OCI-LY7 (cell line): ENCODE results near the gene ARHGAP24. TPM values are rescaled to one million over a fixed set of nuclear protein-coding genes. Genes with fewer than 3 reads are reported as not detected.

Source experiments
- BruUV-seq: library from RNA; stranded (reverse); fragments of 400-500 nt; replicated peaks from 2 replicates; lab custom pipeline; 2021; lab: Mats Ljungman, UMichigan
- CTCF ChIA-PET: fragments of 300-600 bp; sonication (Branson Sonifier 250); formaldehyde crosslinking; loops from one replicate; lab custom pipeline; 2022; ENCODE audit warnings: antibody characterized with exemption; ENCODE audit not compliant: unreplicated experiment; lab: Charles Lee
- POLR2A ChIA-PET: fragments of 300-600 bp; sonication (Branson Sonifier 250); formaldehyde crosslinking; loops from one replicate; lab custom pipeline; 2022; ENCODE audit warnings: antibody characterized with exemption; lab: Charles Lee
- DNase-seq: peaks from one replicate; pipeline ENCODE4 v3.0.0-alpha.2; 2015; ENCODE audit warnings: low spot score
- H2AFZ ChIP-seq: fragments of 200-600 bp; sonication (generic), shearing (Covaris generic); 2 replicates; pipeline ENCODE4 v1.6.1; 2014; ENCODE audit warnings: mild to moderate bottlenecking, antibody characterized with exemption, low read length, moderate library complexity
- H3K27ac ChIP-seq: fragments of 200-600 bp; sonication (generic); 2 replicates; pipeline ENCODE4 v1.5.1; 2014; ENCODE audit warnings: mixed run types, low read depth, mild to moderate bottlenecking, moderate library complexity, low read length, inconsistent platforms; ENCODE audit not compliant: poor library complexity, severe bottlenecking
- H3K36me3 ChIP-seq: fragments of 200-600 bp; sonication (generic); 2 replicates; pipeline ENCODE4 v1.6.1; 2014; ENCODE audit warnings: mild to moderate bottlenecking, antibody characterized with exemption, low read length, moderate library complexity, mixed read lengths; ENCODE audit not compliant: insufficient read depth
- H3K4me1 ChIP-seq: fragments of 200-600 bp; sonication (generic); 2 replicates; pipeline ENCODE4 v1.5.1; 2014; ENCODE audit warnings: mild to moderate bottlenecking, low read length; ENCODE audit not compliant: insufficient read depth, poor library complexity, severe bottlenecking
- H3K4me2 ChIP-seq: fragments of 200-600 bp; sonication (generic); 2 replicates; pipeline ENCODE4 v1.6.1; 2014; ENCODE audit warnings: mild to moderate bottlenecking, low read length
- H3K4me3 ChIP-seq: fragments of 200-600 bp; sonication (generic); 2 replicates; pipeline ENCODE4 v1.5.1; 2014; ENCODE audit warnings: mild to moderate bottlenecking, low read depth, low read length; ENCODE audit not compliant: poor library complexity, severe bottlenecking
- H3K79me2 ChIP-seq: fragments of 200-600 bp; sonication (generic); 2 replicates; pipeline ENCODE4 v1.6.1; 2016; ENCODE audit warnings: low read depth, mild to moderate bottlenecking, low read length, moderate library complexity, mixed read lengths; ENCODE audit not compliant: insufficient read depth
- H3K9me2 ChIP-seq: fragments of 200-600 bp; sonication (generic); 2 replicates; pipeline ENCODE4 v1.6.1; 2016; ENCODE audit warnings: mild to moderate bottlenecking, low read length, mixed read lengths; ENCODE audit not compliant: insufficient read depth
- H3K9me3 ChIP-seq: fragments of 200-600 bp; sonication (generic); 2 replicates; pipeline ENCODE4 v1.6.1; 2014; ENCODE audit warnings: mild to moderate bottlenecking, mixed run types, low read length, mixed read lengths
- H4K20me1 ChIP-seq: fragments of 200-600 bp; sonication (generic); 2 replicates; pipeline ENCODE4 v1.6.1; 2014; ENCODE audit warnings: mild to moderate bottlenecking, antibody characterized with exemption, low read length, moderate library complexity, mixed read lengths; ENCODE audit not compliant: insufficient read depth
- CTCF ChIP-seq: fragments of 200-600 bp; sonication (generic); conservative IDR thresholded peaks from 2 replicates; pipeline ENCODE4 v1.5.1; 2014; ENCODE audit warnings: mild to moderate bottlenecking, antibody characterized with exemption, low read length, moderate library complexity, mixed read lengths
- EZH2phosphoT487 ChIP-seq: fragments of 200-600 bp; sonication (generic); IDR thresholded peaks from 2 replicates; pipeline ENCODE4 v1.6.1; 2018; ENCODE audit warnings: low read depth, borderline replicate concordance, mild to moderate bottlenecking, mixed run types, antibody characterized with exemption, low read length, moderate library complexity, mixed read lengths
- intact Hi-C: fragments of 100-400 bp; cut with micrococcal nuclease; formaldehyde crosslinking; loops from one replicate; pipeline ENCODE4 v1.10.0; 2022; ENCODE audit not compliant: unreplicated experiment
- total RNA-seq, 2 experiments: library from RNA; depleted of rRNA in 1 of 2; stranded (reverse); fragments of >200 nt in 1 of 2; shearing (Covaris generic) in 1 of 2; gene quantifications; 2 replicates each; pipeline ENCODE4 v1.2.3, GENCODE V29; 2014 to 2022

The ARHGAP24 gene
- total RNA-seq, 2 experiments from 2014 or later: 0.88 to 4.4 TPM

- Histone ChIP-seq H3K79me2 (no peaks in the 10 kb centered on the region), H3K4me2 (no peak overlapping the region), H3K27ac (no peak overlapping the region), H3K4me3 (no peak overlapping the region), H2AFZ (no peak overlapping the region), H3K9me3 (no peaks in the 10 kb centered on the region), H3K9me2 (no peaks in the 10 kb centered on the region), H3K36me3 (no peaks in the 10 kb centered on the region), H3K4me1 (no peaks in the 10 kb centered on the region), H4K20me1 (no peaks in the 10 kb centered on the region)
- intact Hi-C loops: no loop called here
- no TSS peak for BruUV-seq
- ChIA-PET CTCF (no interaction called here), POLR2A (interaction anchor here (0.6 to 0.9 kb wide), 3 partner anchors 225 to 1536 kb away, joined by 3 to 4 read pairs (median 3); no protein-coding TSS in a partner anchor)
- TF ChIP-seq EZH2phosphoT487 (no peak), CTCF (no peak)
- no peak for DNase-seq
These were observed 47.3 kb downstream of the ARHGAP24 start for GRCh38 chr4:85522277-85522676.

GRCh38 chr4:85522836-85523235 lies 47.9 kb downstream of the ARHGAP24 start:
- H3K9me2 ChIP-seq: no peaks in the 10 kb centered on the region
- H3K36me3 ChIP-seq: no peaks in the 10 kb centered on the region
- CTCF ChIA-PET: no interaction called here
- H4K20me1 ChIP-seq: no peaks in the 10 kb centered on the region
- no peaks in the 10 kb centered on the region for H3K79me2 ChIP-seq
- no TSS peak for BruUV-seq
- H2AFZ ChIP-seq: no peak overlapping the region
- TF ChIP-seq EZH2phosphoT487: no peak
- TF ChIP-seq CTCF: no peak
- H3K4me1 ChIP-seq: no peaks in the 10 kb centered on the region
- no peak overlapping the region for H3K4me3 ChIP-seq
- no peak overlapping the region for H3K4me2 ChIP-seq
- no peaks in the 10 kb centered on the region for H3K9me3 ChIP-seq
- no peak for DNase-seq
- H3K27ac ChIP-seq: no peak overlapping the region
- intact Hi-C loops: no loop called here
- POLR2A ChIA-PET: interaction anchor here (0.6 kb wide), 1 partner anchor 409 kb away, joined by 3 read pairs; no protein-coding TSS in a partner anchor

- Histone ChIP-seq H3K9me3 (no peaks in the 10 kb centered on the region), H3K27ac (no peak overlapping the region), H4K20me1 (no peaks in the 10 kb centered on the region), H3K4me3 (no peak overlapping the region), H3K79me2 (no peaks in the 10 kb centered on the region), H2AFZ (no peak overlapping the region), H3K4me2 (no peak overlapping the region), H3K9me2 (no peaks in the 10 kb centered on the region), H3K36me3 (no peaks in the 10 kb centered on the region), H3K4me1 (no peaks in the 10 kb centered on the region)
- no TSS peak for BruUV-seq
- intact Hi-C loops: no loop called here
- ChIA-PET CTCF (no interaction called here), POLR2A (interaction anchor here (0.6 to 1.0 kb wide), 3 partner anchors 15 to 178 kb away, joined by 3 read pairs; no protein-coding TSS in a partner anchor)
- no peak for DNase-seq
- TF ChIP-seq CTCF (no peak), EZH2phosphoT487 (no peak)
These were observed 52.9 kb downstream of the ARHGAP24 start for GRCh38 chr4:85527815-85528214.
